ENCODE data around the gene MILR1.

- TF ChIP-seq CTCF (IDR thresholded peaks at IDR 0.05; ENCODE audit: extremely low read depth in 1 of 2, insufficient read depth in 1 of 2, low read depth in 1 of 2, low read length in 2 of 2) (no peak), EZH2 (IDR thresholded peaks at IDR 0.05; ENCODE audit: borderline replicate concordance, low read depth, low read length, severe bottlenecking) (no peak)
These were observed 66.9 kb downstream of the MILR1 start for GRCh38 chr17:64515829-64516228.

Measured in endothelial cell of umbilical vein (primary cell).